Uterus (tissue), 4 donors: Measurements from ENCODE around the gene MEIOB. TPM values are rescaled to one million over a fixed set of nuclear protein-coding genes. Genes with fewer than 3 reads are reported as not detected.

Source experiments
- DNase-seq, 2 donors: peaks; one replicate each; pipeline ENCODE4 v3.0.0-alpha.2; 2019 to 2020
- H3K27ac ChIP-seq, 2 donors: fragments of 200-600 bp; sonication (generic); 1 replicate in 1 of 2; 2 replicates in 1 of 2; pipeline ENCODE4 v1.5.1; 2016 to 2018
- H3K27me3 ChIP-seq, 2 donors: fragments of 200-600 bp; sonication (generic); one replicate each; pipeline ENCODE4 v1.5.1; 2018 to 2019; ENCODE audit warnings: control low read depth in 1 of 2
- H3K36me3 ChIP-seq, 2 donors: fragments of 200-600 bp; sonication (generic); one replicate each; pipeline ENCODE4 v1.5.1; 2019; ENCODE audit warnings: control low read depth in 1 of 2
- H3K4me1 ChIP-seq, 2 donors: fragments of 200-600 bp; sonication (generic); one replicate each; pipeline ENCODE4 v1.5.1; 2018 to 2019; ENCODE audit warnings: control low read depth in 1 of 2
- H3K4me3 ChIP-seq, 2 donors: fragments of 200-600 bp; sonication (generic); 1 replicate in 1 of 2; 2 replicates in 1 of 2; pipeline ENCODE4 v1.5.1; 2018 to 2019; ENCODE audit warnings: mild to moderate bottlenecking in 1 of 2
- H3K9me3 ChIP-seq, 2 donors: fragments of 200-600 bp; sonication (generic); one replicate each; pipeline ENCODE4 v1.5.1; 2019; ENCODE audit warnings: control low read depth in 1 of 2
- CTCF ChIP-seq, 4 experiments: fragments of 200-600 bp in 2 of 4; fragments of 450-650 bp in 2 of 4; sonication (generic) in 2 of 4; IDR thresholded peaks; one replicate each; pipeline ENCODE4 v1.5.1; 2016 to 2019; ENCODE audit warnings: antibody characterized with exemption in 4 of 4, mild to moderate bottlenecking in 2 of 4, moderate library complexity in 1 of 4
- POLR2A ChIP-seq, 2 donors: fragments of 450-650 bp; IDR thresholded peaks; one replicate each; pipeline ENCODE4 v1.6.1; 2016; ENCODE audit warnings: antibody characterized with exemption in 2 of 2, mild to moderate bottlenecking in 1 of 2, moderate library complexity in 1 of 2
- intact Hi-C: fragments of 100-400 bp; cut with DNase I; formaldehyde crosslinking; loops from one replicate; pipeline ENCODE4 v1.15.1; 2023; ENCODE audit warnings: low total_unique reads
- total RNA-seq, 4 donors: library from RNA; depleted of rRNA in 3 of 4; stranded (reverse); fragments of >200 nt in 3 of 4; gene quantifications; one replicate each; pipeline versions ENCODE4 v1.1.0 to v1.2.4, GENCODE V29; 2014 to 2023
- donor health status: DM: yes; HTN: yes; CAD: no.

The MEIOB gene
- total RNA-seq, 4 donors from 2014 or later: 0.48 to 0.76 TPM; not detected in 2

- H3K27me3 ChIP-seq: peaks cover 0 to 12% of the 10 kb centered on the region in 2 donors
- intact Hi-C loops: no loop called here
- no peaks in the 10 kb centered on the region for H3K9me3 ChIP-seq
- TF ChIP-seq CTCF (IDR thresholded peaks at IDR 0.05): no peak
- no peak for TF ChIP-seq POLR2A (IDR thresholded peaks at IDR 0.05)
- DNase-seq: no peak
- peaks cover 0 to 7% of the 10 kb centered on the region in 2 donors for H3K4me1 ChIP-seq
- no peak overlapping the region for H3K4me3 ChIP-seq
- no peaks in the 10 kb centered on the region for H3K36me3 ChIP-seq
- H3K27ac ChIP-seq: no peak overlapping the region
Measured at GRCh38 chr16:1915732-1916639, 44.0 kb upstream of the MEIOB start.

GRCh38 chr16:1914988-1915387 is 43.0 kb upstream of the MEIOB start:
- no peaks in the 10 kb centered on the region for H3K36me3 ChIP-seq
- no peak overlapping the region for H3K4me3 ChIP-seq
- H3K27ac ChIP-seq: no peak overlapping the region
- H3K9me3 ChIP-seq: no peaks in the 10 kb centered on the region
- H3K4me1 ChIP-seq: peaks cover 0 to 7% of the 10 kb centered on the region in 2 donors
- intact Hi-C loops: no loop called here
- no peak for TF ChIP-seq CTCF (IDR thresholded peaks at IDR 0.05)
- TF ChIP-seq POLR2A (IDR thresholded peaks at IDR 0.05): no peak
- peaks cover 0 to 12% of the 10 kb centered on the region in 2 donors for H3K27me3 ChIP-seq
- DNase-seq: no peak

- TF ChIP-seq CTCF (IDR thresholded peaks at IDR 0.05): no peak
- TF ChIP-seq POLR2A (IDR thresholded peaks at IDR 0.05): no peak
- intact Hi-C loops: no loop called here
- no peak for DNase-seq
- Histone ChIP-seq H3K4me1 (peaks cover 0 to 7% of the 10 kb centered on the region in 2 donors), H3K9me3 (no peaks in the 10 kb centered on the region), H3K27me3 (peaks cover 0 to 7% of the 10 kb centered on the region in 2 donors), H3K27ac (no peak overlapping the region), H3K36me3 (no peaks in the 10 kb centered on the region), H3K4me3 (no peak overlapping the region)
Measured at GRCh38 chr16:1914084-1914608, 42.2 kb upstream of the MEIOB start.

- intact Hi-C loops: no loop called here
- H3K4me1 ChIP-seq: peaks cover 0 to 4% of the 10 kb centered on the region in 2 donors
- no peaks in the 10 kb centered on the region for H3K36me3 ChIP-seq
- H3K27ac ChIP-seq: no peak overlapping the region
- DNase-seq: no peak
- no peaks in the 10 kb centered on the region for H3K9me3 ChIP-seq
- peaks cover 0 to under 1% of the 10 kb centered on the region in 2 donors for H3K27me3 ChIP-seq
- H3K4me3 ChIP-seq: no peak overlapping the region
- TF ChIP-seq POLR2A (IDR thresholded peaks at IDR 0.05) (no peak), CTCF (IDR thresholded peaks at IDR 0.05) (no peak)
Measured at GRCh38 chr16:1913327-1914083, 41.5 kb upstream of the MEIOB start.

- intact Hi-C loops: no loop called here
- TF ChIP-seq POLR2A (IDR thresholded peaks at IDR 0.05) (no peak), CTCF (IDR thresholded peaks at IDR 0.05) (no peak)
- Histone ChIP-seq H3K4me1 (no peaks in the 10 kb centered on the region), H3K36me3 (no peaks in the 10 kb centered on the region), H3K4me3 (no peak overlapping the region), H3K9me3 (no peaks in the 10 kb centered on the region), H3K27me3 (no peaks in the 10 kb centered on the region), H3K27ac (no peak overlapping the region)
- no peak for DNase-seq
Measured at GRCh38 chr16:1912215-1912543, 40.2 kb upstream of the MEIOB start.
